ENCODE results near the gene PAX8.

- TF ChIP-seq CTCF (IDR thresholded peaks at IDR 0.05) (no peak), POLR2A (IDR thresholded peaks at IDR 0.05) (no peak), POLR2AphosphoS5 (IDR thresholded peaks at IDR 0.05) (no peak), EP300 (IDR thresholded peaks at IDR 0.05) (no peak)
These were observed 52.3 kb downstream of the PAX8 start for GRCh38 chr2:113226462-113226861.
